ENCODE data around the gene USHBP1.
A peak's percentile ranks its signal among the peaks of the same experiment; 100 is the strongest.
"Not testable (repeated sequence)": the region's sequence is repeated elsewhere in the genome, so short reads cannot be mapped to it uniquely, and the experiment has no call there.

Gene USHBP1

DNA sequence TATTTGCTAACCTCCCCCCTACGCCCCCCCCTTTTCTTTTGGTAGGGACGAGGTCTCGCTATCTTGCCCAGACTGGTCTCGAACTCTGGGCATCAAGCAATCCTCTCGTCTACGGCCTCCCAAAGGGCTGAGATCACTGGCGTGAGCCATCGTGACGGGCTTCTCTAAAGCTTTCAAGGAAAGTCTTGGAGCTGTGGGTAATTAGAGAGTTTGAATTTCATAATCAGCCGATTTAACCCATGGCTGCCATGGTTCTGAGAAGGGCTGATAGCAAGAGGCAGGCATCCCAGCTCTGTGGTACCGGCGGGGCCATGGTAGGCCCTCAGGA, 39.4 kb upstream of the USHBP1 start:
- TF ChIP-seq, protein P1, sequence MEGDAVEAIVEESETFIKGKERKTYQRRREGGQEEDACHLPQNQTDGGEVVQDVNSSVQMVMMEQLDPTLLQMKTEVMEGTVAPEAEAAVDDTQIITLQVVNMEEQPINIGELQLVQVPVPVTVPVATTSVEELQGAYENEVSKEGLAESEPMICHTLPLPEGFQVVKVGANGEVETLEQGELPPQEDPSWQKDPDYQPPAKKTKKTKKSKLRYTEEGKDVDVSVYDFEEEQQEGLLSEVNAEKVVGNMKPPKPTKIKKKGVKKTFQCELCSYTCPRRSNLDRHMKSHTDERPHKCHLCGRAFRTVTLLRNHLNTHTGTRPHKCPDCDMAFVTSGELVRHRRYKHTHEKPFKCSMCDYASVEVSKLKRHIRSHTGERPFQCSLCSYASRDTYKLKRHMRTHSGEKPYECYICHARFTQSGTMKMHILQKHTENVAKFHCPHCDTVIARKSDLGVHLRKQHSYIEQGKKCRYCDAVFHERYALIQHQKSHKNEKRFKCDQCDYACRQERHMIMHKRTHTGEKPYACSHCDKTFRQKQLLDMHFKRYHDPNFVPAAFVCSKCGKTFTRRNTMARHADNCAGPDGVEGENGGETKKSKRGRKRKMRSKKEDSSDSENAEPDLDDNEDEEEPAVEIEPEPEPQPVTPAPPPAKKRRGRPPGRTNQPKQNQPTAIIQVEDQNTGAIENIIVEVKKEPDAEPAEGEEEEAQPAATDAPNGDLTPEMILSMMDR (IDR thresholded peaks at IDR 0.05; ENCODE audit: extremely low read depth, missing control alignments) = no peak
- DNase-seq (ENCODE audit: low spot score) = no peak

DNA sequence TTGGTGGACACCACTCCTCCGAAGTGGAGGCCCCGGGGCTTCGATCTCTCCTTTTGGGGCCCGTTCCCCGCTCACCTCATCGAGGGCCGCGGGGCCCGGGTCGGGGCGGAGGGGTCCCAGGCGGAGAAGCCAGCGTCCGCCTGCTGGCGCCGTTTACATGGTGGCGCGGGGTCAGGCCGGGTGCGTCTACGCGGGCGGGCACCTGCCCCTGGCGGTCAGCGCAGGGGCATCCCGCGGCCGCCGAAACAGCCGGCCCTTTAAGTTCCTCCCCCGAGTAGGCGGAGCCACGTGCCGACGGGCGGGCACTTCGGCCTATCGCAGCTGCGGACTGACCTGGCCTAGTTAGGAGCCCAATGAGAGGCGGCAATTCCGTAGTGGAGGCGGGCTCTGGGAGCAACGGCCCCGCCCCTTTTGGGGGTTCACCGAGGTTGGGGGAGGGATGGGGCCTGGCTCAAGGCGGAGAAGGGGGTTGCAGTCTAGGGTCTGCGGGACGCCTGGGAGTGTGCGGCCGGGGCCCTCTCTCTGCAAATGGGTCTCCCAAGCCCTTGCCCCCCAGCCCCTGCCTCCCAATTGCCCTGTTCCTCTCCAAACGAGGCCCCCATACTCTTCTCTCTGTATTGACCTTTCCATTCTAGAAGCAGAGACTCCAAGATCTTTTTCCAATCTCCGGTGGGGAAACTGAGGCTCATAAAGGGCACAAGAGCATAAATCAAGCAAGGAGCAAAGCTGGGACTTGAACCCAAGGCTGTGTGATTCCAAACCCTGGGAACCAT, 38.8 kb upstream of the USHBP1 start, which contains the start of gene ABHD8:
TSS of gene ABHD8 (minus strand) at position 259 of the 773 bp plus-strand sequence. CDS start 1,809 bp downstream, outside the sequence.
- TF ChIP-seq, protein P1 (IDR thresholded peaks at IDR 0.05; ENCODE audit: extremely low read depth, missing control alignments) = no peak
- peak; percentile 97 for DNase-seq (ENCODE audit: low spot score)

DNA sequence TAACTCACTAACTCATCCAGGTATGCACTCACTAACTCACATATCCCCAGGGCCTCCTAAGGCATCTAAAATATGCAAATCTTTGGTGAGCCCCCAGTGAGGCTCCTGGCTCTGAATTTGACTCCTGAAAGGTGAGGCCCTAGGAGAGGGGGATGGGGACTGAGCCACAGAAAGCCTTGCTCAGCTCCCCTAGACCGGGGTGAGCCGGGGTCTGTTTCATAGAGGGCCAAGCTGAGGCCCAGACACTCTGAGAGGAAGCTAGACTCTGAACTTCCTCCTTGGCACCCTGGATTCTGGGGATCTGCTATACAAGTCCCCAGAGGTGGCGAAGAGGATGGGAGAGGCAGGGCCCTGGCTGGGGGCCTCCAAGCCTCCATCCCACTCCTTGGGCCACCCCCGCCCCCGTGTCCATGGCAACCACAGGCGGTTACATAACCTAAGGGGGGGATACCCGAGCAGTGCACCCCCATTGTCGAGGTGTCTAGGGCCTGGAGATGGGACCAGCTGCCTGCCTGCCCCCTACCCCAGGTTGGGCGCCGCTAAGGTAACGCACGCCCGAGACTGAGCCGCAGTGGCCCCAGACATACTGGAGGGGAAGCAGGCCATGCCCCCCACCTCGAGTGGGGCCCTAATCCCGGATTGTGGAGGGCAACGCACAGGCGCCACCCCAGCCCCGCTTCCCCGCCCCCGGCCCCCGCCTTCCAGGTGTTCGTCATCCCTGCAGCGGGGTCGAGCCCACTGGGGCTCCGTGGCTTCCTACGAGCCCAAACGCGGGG, 38.0 kb upstream of the USHBP1 start:
- peak; percentile 53 for DNase-seq (ENCODE audit: low spot score)
- TF ChIP-seq, protein P1 (IDR thresholded peaks at IDR 0.05; ENCODE audit: extremely low read depth, missing control alignments) = no peak

DNA sequence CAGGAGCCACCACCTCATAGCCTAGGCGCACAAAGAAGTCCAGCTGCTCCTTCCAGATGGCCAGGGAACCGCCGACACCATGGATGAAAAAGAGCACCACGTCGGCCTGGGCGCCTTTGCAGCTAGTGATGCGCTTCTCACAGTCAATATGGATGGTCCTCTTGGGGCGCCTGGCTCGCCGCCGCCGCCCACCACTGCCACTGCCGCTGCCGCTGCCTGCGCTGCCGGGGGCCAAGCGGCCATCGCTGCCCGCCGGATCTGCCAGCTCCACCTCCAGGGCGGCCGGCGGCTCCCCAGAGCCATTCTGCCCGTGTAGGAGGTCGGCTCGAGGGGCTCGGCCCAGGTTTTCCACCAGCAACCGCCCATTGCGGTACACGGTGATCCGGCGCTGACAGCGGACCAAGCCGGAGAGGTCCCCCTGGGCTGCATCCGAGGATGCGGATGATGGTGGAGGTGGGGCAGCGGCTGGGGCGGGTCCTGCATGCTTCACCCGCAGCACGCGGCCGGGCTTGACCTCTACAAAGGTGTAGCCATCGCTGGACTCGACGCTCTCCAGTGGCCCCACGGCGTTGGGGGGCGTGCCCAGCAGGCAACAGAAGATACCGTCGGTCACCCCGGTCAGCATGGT, 36.6 kb upstream of the USHBP1 start:
- DNase-seq (ENCODE audit: low spot score) = no peak

DNA sequence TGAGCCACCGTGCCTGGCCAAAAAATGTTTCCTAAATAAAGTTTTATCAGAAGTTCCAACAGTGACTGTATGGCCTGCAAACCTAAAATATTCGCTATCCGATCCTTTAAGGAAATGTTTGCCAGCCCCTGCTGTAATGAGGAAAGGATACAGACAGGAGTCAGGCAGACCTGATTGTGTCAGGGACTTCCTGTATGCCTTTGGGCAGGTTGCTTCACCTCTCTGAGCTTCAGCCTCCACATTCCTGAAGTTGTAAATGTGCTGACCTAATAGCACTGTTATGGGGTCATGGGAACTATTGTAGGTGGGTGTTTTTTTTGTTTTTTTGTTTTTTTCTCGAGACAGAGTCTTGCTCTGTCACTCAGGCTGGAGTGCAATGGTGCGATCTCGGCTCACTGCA, 32.4 kb upstream of the USHBP1 start:
- no peak for DNase-seq (ENCODE audit: low spot score)
- TF ChIP-seq, protein P1 (IDR thresholded peaks at IDR 0.05; ENCODE audit: extremely low read depth, missing control alignments) = no peak

More for the DNA sequence above, 36.6 kb upstream of the USHBP1 start:
- TF ChIP-seq, protein P1 (IDR thresholded peaks at IDR 0.05; ENCODE audit: extremely low read depth, missing control alignments) = no peak

DNA sequence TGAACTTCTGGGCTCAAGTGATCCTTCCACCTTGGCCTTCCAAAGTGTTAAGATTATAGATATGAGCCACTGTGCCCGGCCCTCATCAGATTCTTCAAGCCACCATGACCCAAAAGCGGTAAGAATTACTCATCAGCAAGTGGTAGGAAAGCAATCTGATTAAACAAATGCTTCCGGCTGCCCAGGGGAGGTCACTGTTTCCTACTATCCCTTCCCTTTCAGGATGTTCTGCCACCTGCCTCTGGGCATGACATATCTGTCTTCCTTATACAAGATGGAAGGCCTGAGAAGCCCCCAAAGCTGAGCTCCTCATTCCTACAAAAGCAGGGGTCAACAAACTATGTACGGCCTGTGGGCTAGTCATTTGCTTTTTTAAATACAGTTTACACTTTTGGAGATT, 31.7 kb upstream of the USHBP1 start:
- DNase-seq (ENCODE audit: low spot score) = no peak
- TF ChIP-seq, protein P1 (IDR thresholded peaks at IDR 0.05; ENCODE audit: extremely low read depth, missing control alignments) = no peak

- not testable (repeated sequence) for DNase-seq (ENCODE audit: low spot score)
Measured at GRCh38 chr19:17295551-17295950, 31.0 kb upstream of the USHBP1 start.

Measured in GM20000 (cell line).